Stimulated activated CD8-positive, alpha-beta memory T cell treated with anti-CD3 and anti-CD28 coated beads, Interleukin-12 subunit alpha, Interleukin-12 subunit beta, amount 100 ng/mL, for 24 hours (primary cell): ENCODE results near the gene STN1.

Source experiments
- DNase-seq: peaks from one replicate; pipeline ENCODE4 v3.0.0-alpha.2; 2020; ENCODE audit errors: extremely low read depth

Gene STN1

DNA sequence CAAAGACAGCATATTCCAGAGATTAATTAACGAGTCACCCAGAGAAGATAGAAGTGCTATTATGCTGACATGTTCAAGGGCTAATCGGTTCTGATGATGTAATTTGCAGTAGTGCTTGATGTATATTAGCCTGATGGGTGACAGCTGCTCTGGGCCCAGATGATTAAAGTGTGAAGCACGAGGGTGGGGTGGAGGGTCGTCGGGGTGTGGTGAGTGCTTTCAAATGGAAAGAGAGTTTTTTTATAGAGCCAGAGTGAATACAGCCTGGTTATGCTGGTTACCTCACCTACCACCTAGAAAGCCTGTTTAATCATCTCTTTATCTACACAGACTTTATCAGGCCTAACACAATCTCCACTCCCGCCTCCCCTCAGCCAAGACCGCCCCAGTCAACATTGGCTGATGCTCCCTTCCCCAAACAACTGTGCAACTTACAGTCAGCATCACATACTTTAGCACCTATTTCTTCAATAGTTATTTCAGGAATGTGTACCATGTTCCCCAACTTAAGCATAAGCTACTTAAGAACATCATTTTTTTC, 11.5 kb upstream of the STN1 start:
- no peak for DNase-seq

DNA sequence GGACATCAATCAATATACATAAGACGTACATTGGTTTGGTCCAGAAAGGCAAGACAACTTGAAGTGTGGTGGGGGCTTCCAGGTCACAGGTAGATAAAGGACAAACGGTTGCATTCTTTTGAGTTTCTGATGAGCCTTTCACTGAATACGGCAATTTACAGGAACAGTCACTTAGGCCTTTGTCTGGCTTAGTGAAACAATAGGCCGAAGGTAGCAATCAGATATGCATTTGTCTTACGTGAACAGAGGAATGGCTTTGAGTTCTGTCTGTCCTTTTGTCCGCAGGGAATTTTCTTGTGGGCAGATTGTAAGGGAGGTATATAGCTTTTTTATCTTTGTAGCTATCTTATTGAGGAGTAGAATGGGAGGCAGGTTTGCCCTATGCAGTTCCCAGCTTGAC, 10.8 kb upstream of the STN1 start:
- no peak for DNase-seq

DNA sequence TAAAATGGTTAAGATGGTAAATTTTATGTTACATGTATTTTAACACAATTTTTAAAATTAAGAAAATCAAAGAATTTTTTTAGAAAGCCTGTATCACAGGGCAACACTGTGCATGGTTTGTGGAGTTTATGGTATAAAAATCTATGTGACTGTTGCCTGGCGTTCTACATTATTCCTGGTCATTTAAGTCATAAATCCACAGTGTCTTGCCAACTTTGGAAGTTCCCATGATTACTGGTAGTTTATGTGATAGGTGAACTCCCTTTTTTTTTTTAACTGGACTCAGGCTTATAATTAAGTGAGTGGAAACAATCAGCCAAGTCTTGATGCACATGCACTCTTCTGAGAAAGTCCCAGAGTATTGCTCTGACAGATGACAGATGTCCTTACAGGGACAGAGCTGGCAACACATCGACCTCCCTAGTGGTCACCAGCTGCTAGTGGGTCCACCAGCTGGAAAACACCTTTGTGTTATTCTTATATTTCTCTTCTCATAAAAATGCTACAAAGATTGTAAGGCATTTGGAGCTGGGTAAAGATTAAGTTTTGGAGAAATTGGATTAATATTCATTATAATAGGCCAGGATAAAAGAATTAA, 8.8 kb upstream of the STN1 start:
- no peak for DNase-seq

DNA sequence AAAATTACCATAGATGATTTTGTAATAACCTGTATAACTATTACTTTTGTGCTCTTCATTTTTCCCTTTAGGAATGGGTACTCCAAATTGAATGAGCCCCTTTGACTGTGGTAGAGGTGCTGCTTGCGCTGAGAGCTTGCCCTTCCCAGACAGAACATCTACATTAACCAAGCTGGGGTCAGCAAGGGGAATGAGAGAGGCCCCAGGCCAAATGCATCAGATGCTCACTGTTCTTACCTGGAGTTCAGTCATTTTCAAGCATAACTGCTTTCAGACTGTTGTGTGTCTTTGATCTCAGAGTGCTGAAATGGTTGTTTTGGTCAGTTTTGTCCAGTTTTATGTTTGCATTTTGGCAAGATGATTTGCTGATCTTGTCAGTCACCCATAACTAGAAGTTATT, 7.6 kb upstream of the STN1 start:
- no peak for DNase-seq

DNA sequence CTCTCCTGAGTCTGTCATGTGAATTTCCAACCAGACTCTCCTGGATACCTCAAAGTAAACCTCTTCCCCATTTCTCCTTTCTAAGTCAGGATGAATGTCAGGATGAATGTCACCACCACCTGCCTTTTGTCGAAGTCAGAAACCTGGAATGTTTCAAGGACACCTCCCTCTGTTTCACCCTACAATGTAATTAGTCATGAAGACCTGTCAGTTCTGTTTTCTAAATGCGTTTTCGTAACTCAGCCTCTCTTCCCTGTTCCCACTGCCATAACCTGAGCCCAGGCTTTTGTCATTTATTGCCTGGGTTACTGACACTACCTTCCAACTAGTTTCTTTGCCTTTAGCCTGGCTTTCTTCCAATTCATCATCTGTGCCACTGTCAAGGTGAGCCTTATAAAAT, 5.5 kb upstream of the STN1 start:
- no peak for DNase-seq

DNA sequence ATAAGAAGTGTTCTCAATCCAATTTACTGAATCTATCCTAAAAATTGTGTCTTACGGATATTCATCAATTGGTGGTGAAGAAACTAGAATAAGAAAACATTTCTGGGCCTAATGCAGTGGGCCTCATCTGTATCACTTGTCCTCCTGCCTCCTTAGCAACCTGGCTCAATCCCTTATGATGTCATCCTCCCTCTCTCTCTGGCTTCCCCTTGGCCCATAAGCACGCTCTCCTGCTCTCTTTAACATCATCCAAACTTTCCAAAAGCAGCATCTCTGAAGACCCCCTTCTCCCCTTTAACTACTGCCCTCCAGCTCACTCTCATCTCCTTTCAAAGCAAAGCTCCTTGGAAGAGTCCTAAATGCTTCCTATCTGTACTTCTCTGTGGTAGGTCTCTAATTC, 4.7 kb upstream of the STN1 start:
- DNase-seq: no peak

DNA sequence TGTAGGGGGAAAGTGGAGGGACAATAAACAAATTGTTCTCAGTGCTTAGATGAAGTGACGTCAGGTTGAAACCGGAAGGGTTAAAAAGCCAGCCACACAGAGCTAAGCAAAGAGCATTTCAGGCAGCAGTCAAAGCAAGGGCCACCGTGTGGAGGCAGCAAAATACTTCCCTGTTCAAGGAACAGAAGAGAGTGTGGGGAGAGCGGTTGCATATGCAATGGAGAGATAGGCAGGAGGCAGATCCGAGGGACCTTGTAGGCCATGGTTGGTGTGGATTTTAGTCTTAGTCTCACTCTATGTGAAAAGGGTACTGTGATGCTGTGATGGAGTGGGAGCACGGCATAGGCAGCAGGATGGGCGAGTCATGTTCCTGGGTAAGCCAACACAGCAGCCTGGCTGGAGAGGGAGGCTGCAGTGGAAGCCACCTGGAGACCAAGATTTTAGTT, 3.8 kb upstream of the STN1 start:
- no peak for DNase-seq

DNA sequence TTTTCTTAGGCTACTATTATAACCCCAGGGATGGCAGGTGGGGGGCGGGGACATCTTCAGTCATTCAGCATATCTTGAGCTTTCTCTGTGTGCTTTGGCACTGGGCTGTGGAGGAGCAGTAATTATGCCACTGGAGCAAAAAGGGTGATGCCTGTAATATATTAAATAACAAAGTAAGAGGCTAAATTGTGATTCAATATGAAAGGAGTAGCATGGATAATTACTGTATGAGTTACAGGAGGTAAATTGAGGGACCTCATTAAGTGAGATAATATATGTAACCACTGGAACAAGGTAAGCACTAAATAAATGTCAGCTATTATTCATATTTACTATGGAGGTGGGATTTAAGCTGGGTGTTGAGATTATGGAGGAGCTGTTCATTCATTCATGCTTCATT, 3.3 kb upstream of the STN1 start:
- no peak for DNase-seq

DNA sequence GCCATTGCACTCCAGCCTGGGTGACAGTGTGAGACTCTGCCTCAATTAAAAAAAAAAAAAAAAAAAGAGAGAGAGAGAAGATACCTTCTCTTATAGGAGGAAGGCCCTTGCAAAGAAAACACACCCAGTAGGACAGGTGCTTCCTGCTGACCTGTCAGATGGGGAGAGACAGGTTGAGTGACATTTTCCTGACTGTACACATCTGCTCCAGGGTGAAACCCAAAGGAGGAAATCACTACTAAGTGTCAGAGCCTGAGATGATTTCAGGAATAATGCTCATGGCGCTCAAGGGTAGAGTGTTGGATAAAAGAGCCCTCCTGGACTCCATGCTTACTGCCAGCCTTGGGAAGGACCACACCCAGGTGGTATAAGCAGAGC, 1.7 kb upstream of the STN1 start:
- DNase-seq: no peak

DNA sequence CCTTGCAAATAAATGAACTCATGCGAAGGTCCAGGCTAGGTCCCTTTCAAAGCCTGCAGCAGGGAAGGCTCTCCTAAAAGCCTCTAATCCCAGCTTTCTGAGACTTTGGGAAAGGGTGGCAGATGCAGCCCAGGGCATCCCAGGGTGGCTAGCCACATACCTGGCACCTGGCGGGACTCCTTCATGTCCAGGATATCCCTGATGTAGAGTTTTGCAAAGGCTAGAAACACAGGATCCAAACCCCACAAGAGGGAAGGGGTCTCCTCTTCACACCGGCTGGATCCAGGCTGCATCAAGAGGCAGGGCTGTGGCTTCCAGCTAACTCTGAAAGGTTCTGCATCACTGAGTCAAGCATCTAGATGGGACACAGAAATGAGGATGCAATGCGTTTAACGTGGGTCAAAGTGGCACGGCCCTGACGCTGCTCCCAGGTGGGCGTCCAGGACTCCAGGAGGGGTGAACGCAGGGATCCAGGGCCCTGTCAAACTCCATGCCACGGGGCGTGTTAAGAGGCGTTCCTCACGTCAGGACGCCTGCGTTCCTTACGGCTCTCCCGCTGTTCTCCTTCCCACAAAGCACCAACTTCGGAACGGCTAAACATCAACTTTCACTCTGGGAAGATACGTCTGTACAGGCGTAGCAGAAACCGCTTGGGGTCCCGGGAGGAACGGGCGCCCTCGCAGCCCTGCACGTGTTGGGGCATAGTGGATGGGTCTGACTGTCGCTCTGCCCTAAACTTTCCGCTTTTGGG, 507 bp downstream of the STN1 start:
- DNase-seq: no peak

DNA sequence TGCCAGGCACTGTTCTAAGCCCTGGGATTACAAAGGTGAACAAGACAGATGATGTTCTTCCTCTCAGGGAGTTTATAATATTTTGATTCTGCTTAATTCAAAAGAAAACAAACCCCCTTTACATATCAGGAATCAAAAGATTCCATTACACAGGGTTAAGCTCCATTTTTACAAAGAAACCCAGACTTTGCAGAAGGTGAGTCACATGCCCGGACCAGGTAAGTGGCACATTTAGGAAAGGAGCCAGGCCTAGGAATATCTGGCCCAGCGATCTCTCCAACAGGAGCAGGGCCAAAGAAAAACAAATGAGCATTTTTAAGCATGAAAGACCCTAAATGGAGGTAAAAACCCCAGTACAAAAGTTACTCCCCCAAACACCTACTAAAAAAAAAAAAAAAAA, 1.1 kb downstream of the STN1 start:
- no peak for DNase-seq

DNA sequence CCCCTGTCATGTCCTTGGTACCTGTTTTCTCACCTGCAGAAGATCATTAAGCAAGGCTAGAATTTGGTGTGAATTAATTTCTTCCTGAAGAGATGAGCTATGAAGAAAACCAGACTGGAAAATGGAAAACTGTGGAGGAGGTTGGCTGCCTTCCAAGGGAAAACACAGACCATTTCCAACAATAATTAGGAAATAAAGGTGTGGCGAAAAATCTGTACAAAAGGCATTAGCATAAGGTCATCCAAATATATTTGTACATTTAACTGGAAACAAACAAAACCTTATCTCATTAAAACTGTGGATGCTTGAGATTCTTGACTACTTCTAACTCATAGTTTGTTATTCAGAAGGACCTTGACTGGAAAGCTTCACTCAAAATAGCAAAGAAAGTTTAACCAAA, 1.7 kb downstream of the STN1 start:
- no peak for DNase-seq

DNA sequence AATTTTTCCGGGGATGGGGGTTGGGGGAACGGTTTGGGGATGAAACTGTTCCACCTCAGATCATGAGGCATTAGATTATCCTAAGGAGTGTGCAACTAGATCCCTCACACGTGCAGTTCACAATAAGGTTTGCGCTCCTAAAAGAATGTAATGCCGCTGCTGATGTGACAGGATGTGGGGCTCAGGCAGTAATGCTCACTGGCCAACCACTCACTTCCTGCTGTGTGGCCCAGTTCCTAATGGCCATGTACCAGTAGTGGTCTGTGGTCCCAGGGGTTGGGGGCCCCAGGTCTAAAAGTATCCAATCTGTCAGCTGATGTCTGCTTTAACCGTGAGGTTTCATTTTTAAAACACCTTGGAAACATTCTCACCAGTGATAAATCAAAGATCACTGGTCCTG, 2.2 kb downstream of the STN1 start:
- no peak for DNase-seq

DNA sequence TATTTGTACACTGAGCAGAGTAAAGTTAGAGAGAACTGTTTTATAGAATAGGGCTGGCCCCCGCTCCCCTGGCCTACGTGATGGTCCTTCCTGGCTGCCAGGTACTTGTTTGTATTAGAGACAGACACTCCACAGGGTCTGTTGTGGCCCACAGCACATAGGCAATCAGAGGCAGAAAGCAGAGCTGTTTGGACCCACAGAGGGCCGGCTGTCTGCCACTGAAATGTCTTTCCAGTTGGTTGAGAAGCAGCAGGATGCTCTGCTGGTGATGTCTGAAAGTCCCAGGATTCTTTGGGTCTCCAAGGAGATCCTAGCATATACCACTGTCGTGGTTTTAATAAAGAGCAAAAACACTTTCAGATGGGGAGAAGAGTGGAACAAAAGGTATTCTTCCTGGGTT, 5.2 kb downstream of the STN1 start:
- no peak for DNase-seq

DNA sequence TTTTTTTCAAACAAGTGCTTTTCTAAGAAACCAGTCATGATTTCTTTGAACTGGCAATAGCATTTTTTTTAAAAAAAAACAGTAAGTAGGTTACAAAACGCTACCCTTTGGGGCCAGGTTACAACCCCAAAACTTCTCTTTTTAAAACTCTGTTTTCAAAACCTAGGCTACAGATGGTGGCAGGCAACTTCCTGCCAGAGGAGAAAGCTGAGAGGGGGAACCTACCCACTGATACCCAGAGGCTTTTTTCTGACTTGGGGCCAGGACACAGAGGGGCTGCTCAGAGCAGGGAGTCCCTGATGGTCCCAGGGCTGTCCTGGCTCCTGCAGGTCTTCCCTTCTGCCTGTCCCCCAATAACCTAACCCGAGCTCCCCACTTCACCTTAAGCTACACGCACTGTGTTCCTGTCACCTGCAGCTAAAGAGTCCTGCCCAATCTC, 6.9 kb downstream of the STN1 start:
- no peak for DNase-seq

DNA sequence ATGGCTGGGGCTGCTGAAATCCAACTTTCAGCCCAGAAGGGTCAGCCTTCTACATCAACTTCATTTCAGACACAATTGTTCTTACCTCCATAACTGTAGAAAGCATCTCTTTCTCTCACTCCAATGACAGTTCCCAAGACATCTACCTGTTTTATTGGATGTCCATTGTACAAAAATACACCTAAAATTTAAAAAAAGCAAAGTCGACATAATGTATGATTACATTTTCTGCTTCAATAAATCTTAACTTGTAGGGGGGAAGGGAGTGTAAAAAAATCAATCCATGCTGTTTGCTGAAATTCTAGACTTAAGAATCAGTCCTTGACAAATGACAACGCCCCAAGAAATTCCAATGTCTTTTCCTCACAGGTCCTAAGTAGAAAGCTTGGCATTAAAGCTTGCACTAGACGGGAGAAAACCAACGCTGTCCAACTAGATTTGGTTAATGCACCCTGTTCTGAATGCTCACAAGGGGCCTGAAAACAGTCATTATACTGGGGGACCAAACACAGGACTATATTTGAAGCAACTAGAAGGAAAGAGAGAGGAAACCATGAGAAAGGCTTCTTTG, 7.5 kb downstream of the STN1 start:
- DNase-seq: no peak

DNA sequence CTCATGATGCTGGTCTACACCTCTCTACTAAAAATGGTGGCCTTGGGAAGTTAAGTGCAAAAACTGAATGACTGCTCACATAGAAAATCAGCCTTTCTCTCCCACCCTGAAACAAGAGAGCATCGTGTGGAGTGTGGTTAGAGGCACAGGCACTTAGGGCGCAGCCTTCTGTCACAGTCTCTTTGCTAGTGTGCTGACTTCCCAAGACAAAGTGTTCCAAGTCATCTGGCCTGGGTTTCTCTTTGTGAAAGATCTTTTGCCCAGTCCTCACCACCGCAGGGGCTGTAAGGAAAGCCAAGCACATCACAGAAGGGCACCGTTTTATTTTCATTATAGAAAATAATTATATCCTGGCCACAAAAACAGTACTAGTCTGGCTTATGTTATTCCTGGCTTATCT, 12.5 kb downstream of the STN1 start:
- no peak for DNase-seq

DNA sequence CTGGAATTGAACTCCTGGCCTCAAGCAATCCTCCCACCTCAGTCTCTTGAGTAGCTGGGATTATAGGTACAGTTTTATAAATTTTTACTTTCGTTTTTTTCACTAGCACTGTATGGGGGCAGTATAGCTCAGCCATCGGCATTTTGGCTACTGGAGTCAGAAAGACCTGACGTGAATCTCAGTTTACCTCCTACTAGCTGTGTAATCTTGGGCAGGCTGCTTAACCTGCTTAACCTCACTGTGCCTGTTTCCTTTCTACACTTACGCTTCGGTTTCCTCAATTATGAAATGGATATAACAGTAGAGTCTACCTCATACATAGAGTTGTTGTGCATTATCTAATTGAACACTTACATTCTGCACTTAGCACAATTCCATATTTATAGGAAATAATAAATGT, 16.7 kb downstream of the STN1 start:
- DNase-seq: no peak

DNA sequence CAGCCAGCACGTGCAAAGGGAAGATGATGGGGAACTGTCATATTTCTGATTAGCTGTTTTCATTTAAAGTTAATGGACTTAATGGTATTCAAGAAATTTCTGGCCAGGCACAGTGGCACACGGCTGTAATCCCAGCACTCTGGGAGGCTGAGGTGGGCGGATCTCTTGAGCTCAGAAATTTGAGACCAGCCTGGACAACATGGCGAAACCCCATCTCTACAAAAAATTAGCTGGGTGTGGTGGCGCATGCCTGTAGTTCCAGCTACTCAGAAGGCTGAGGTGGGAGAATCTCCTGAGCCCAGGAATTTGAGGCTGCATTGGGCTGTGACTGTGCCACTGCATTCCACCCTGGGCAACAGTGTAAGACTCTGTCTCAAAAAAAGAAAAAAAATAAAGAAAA, 18.7 kb downstream of the STN1 start:
- DNase-seq: no peak

DNA sequence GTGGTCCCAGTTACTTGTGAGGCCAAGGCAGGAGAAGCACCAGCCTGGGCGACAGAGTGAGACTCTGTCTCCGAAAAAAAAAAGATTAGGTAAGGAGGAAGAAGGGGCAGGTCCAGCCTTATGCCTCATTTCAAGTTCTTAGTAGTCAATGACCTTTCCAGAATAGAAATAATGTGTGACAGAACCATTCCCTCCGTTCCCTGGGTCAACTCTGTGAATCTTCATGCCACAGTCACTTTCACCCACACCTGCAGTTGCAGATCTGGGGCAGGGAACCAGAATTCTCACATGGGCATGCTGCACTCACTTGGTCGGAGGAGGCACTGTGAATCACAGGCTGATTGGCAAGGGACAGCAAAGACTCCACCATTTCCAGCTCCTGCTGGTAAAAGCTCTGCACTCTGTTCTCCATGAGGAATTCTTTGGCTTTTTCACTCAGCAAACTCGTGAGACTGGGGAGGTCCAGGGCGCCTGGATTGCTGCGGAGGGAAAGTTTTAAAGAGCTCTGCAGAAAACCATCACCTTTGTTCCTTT, 20.7 kb downstream of the STN1 start:
- no peak for DNase-seq

DNA sequence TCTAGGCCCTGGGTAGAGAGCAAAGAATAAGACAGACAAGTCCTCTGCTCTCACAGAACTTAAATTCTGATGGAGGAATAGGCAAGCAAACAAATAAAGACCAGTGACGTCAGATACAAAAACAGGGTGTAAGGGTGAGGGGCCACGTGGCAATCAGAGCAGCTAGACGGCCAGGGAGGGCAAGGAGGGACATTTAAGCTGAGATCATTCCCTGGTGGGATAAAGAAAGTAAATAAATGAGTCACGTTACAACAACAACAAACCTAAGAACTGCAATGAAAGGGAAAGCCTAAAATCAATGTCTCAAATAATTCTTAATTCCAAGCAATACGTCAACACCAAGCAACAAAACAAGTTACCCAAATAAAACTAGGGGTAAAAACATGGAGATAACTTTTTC, 21.8 kb downstream of the STN1 start:
- DNase-seq: no peak

DNA sequence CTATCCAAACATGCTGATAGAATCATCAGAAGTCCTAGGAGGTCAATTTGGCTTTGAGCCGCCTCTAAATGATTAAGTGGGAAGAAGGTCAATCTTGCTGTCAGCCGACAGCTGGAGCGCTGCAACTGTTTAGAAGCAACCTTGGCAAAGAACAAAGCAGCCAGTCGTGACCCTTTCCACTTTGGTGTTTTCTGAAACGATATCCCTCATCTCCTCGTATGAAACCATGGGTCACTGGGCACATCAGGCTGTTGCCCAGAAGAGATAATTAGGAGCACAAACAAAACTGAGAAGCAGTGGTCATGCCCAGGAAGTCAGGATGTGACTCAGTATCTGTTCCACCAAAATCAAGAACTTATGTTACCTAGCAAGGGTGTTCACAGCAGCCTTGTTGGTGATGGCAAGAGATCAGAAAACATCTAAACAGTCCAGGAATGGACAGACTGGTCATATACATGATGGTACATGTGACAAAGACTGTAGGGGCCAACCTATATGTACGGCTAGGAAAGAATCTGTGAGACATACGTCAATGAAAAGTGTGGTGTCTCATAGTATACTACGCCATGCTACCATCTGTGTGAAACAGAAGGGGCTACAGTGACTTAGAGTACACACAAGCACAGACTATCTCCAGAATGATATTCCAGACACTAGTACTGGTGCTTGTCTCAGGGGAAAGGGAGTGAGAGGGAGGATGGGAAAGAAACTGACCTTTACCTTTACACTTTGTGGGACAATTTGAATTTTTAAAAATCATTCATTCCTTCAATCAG, 22.4 kb downstream of the STN1 start:
- no peak for DNase-seq
